WTC11 (cell line): Measurements from ENCODE around the gene PRM3. TPM values are rescaled to one million over a fixed set of nuclear protein-coding genes. Genes with fewer than 3 reads are reported as not detected.

ENCODE experiments used
- ATAC-seq: fragments of 200-7000 bp; cut with Tn5 transposase; 2 replicates; pipeline ENCODE4 v1.10.0; 2021; ENCODE audit warnings: mild to moderate bottlenecking, moderate library complexity
- CTCF ChIA-PET: fragments of 300-600 bp; sonication (Branson Sonifier 250); formaldehyde crosslinking; loops from one replicate; lab custom pipeline; 2021; ENCODE audit warnings: antibody characterized with exemption; lab: Charles Lee
- POLR2A ChIA-PET: fragments of 350-600 bp; sonication (Branson Sonifier 250); formaldehyde crosslinking; loops from one replicate; lab custom pipeline; 2021; ENCODE audit warnings: antibody characterized with exemption; lab: Charles Lee
- DNase-seq: peaks from one replicate; pipeline ENCODE4 v3.0.0; 2021; ENCODE audit warnings: low spot score
- H3K27ac Mint-ChIP-seq: 2 replicates; pipeline ENCODE4 v1.8.0; 2021; ENCODE audit warnings: mixed read lengths
- H3K27me3 Mint-ChIP-seq: 2 replicates; pipeline ENCODE4 v1.8.0; 2021; ENCODE audit warnings: low read depth, mild to moderate bottlenecking, moderate library complexity, mixed read lengths
- H3K36me3 Mint-ChIP-seq: 2 replicates; pipeline ENCODE4 v1.8.0; 2021; ENCODE audit warnings: mixed read lengths
- H3K4me1 Mint-ChIP-seq: 2 replicates; pipeline ENCODE4 v1.8.0; 2022; ENCODE audit warnings: mixed read lengths
- H3K4me3 Mint-ChIP-seq: 2 replicates; pipeline ENCODE4 v1.8.0; 2021; ENCODE audit warnings: mild to moderate bottlenecking, moderate library complexity, mixed read lengths
- H3K9me3 Mint-ChIP-seq: 2 replicates; pipeline ENCODE4 v1.8.0; 2021; ENCODE audit warnings: mixed read lengths
- ATF1 ChIP-seq: sonication (generic); formaldehyde crosslinking; IDR thresholded peaks from 2 replicates; pipeline ENCODE4 v1.8.1; 2023; ENCODE audit warnings: mild to moderate bottlenecking, moderate library complexity, missing genetic modification reagents
- CBFB ChIP-seq: sonication (generic); formaldehyde crosslinking; IDR thresholded peaks from 2 replicates; pipeline ENCODE4 v1.8.1; 2022; ENCODE audit warnings: mild to moderate bottlenecking, low read depth, missing genetic modification reagents
- CREB1 ChIP-seq: sonication (generic); formaldehyde crosslinking; IDR thresholded peaks from 2 replicates; pipeline ENCODE4 v1.8.0; 2023; ENCODE audit warnings: mild to moderate bottlenecking, missing genetic modification reagents
- ETV6 ChIP-seq: sonication (generic); formaldehyde crosslinking; IDR thresholded peaks from 2 replicates; pipeline ENCODE4 v1.8.1; 2022; ENCODE audit warnings: mild to moderate bottlenecking, missing genetic modification reagents
- GABPB1 ChIP-seq: sonication (generic); formaldehyde crosslinking; IDR thresholded peaks from 2 replicates; pipeline ENCODE4 v1.8.1; 2023; ENCODE audit warnings: mild to moderate bottlenecking, missing genetic modification reagents
- HMGA2 ChIP-seq: fragments of 250-450 bp; sonication (Bioruptor Pico); IDR thresholded peaks from 2 replicates; pipeline ENCODE4 v1.4.0; 2021; ENCODE audit warnings: mild to moderate bottlenecking, moderate library complexity
- IRF2 ChIP-seq: sonication (generic); formaldehyde crosslinking; IDR thresholded peaks from 2 replicates; pipeline ENCODE4 v1.8.0; 2022; ENCODE audit warnings: low read depth, missing genetic modification reagents, borderline replicate concordance
- KAT7 ChIP-seq: sonication (generic); formaldehyde crosslinking; IDR thresholded peaks from 2 replicates; pipeline ENCODE4 v1.8.1; 2023; ENCODE audit warnings: missing genetic modification reagents, mild to moderate bottlenecking, borderline replicate concordance
- OVOL2 ChIP-seq: fragments of 250-450 bp; sonication (Bioruptor Pico); IDR thresholded peaks from 2 replicates; pipeline ENCODE4 v1.9.0; 2021; ENCODE audit warnings: mild to moderate bottlenecking, borderline replicate concordance
- RORB ChIP-seq: fragments of 250-450 bp; sonication (Bioruptor Pico); IDR thresholded peaks from 2 replicates; pipeline ENCODE4 v1.9.0; 2021; ENCODE audit warnings: mild to moderate bottlenecking
- TEAD1 ChIP-seq: sonication (generic); formaldehyde crosslinking; IDR thresholded peaks from 2 replicates; pipeline ENCODE4 v1.8.0; 2022; ENCODE audit warnings: mild to moderate bottlenecking, missing genetic modification reagents
- ZNF219 ChIP-seq: sonication (generic); formaldehyde crosslinking; IDR thresholded peaks from 2 replicates; pipeline ENCODE4 v1.8.0; 2023; ENCODE audit warnings: missing genetic modification reagents, mild to moderate bottlenecking, borderline replicate concordance
- ZNF396 ChIP-seq: fragments of 250-450 bp; sonication (Bioruptor Pico); IDR thresholded peaks from 2 replicates; pipeline ENCODE4 v1.8.0; 2021; ENCODE audit warnings: mild to moderate bottlenecking, moderate library complexity, borderline replicate concordance
- ZNF671 ChIP-seq: fragments of 250-450 bp; sonication (Bioruptor Pico); IDR thresholded peaks from 2 replicates; pipeline ENCODE4 v1.8.0; 2021; ENCODE audit warnings: mild to moderate bottlenecking
- total RNA-seq: library from RNA; stranded (reverse); gene quantifications from 3 replicates; pipeline ENCODE4 v1.2.3, GENCODE V29; 2021
- TF ChIP-seq, protein P1 (sequence below): sonication (generic); formaldehyde crosslinking; IDR thresholded peaks from 2 replicates; pipeline ENCODE4 v1.8.1; 2023; ENCODE audit warnings: mild to moderate bottlenecking, missing genetic modification reagents, borderline replicate concordance
- TF ChIP-seq, protein P2 (sequence below): sonication (generic); formaldehyde crosslinking; IDR thresholded peaks from 2 replicates; pipeline ENCODE4 v1.8.1; 2023; ENCODE audit warnings: mild to moderate bottlenecking, missing genetic modification reagents
- TF ChIP-seq, protein P3 (sequence below): sonication (generic); formaldehyde crosslinking; conservative IDR thresholded peaks from 2 replicates; pipeline ENCODE4 v1.8.1; 2022; ENCODE audit warnings: mild to moderate bottlenecking, missing genetic modification reagents
- TF ChIP-seq, protein P4 (sequence below): sonication (generic); formaldehyde crosslinking; IDR thresholded peaks from 2 replicates; pipeline ENCODE4 v1.8.1; 2023; ENCODE audit warnings: mild to moderate bottlenecking, missing genetic modification reagents, moderate library complexity
- TF ChIP-seq, protein P5 (sequence below): sonication (generic); formaldehyde crosslinking; IDR thresholded peaks from 2 replicates; pipeline ENCODE4 v1.8.1; 2023; ENCODE audit warnings: mild to moderate bottlenecking, missing genetic modification reagents
- TF ChIP-seq, protein P6 (sequence below): sonication (generic); formaldehyde crosslinking; IDR thresholded peaks from 2 replicates; pipeline ENCODE4 v1.8.1; 2023; ENCODE audit warnings: mild to moderate bottlenecking, missing genetic modification reagents, moderate library complexity

PRM3 gene
- total RNA-seq, 1 experiment from 2014 or later: not detected

DNA sequence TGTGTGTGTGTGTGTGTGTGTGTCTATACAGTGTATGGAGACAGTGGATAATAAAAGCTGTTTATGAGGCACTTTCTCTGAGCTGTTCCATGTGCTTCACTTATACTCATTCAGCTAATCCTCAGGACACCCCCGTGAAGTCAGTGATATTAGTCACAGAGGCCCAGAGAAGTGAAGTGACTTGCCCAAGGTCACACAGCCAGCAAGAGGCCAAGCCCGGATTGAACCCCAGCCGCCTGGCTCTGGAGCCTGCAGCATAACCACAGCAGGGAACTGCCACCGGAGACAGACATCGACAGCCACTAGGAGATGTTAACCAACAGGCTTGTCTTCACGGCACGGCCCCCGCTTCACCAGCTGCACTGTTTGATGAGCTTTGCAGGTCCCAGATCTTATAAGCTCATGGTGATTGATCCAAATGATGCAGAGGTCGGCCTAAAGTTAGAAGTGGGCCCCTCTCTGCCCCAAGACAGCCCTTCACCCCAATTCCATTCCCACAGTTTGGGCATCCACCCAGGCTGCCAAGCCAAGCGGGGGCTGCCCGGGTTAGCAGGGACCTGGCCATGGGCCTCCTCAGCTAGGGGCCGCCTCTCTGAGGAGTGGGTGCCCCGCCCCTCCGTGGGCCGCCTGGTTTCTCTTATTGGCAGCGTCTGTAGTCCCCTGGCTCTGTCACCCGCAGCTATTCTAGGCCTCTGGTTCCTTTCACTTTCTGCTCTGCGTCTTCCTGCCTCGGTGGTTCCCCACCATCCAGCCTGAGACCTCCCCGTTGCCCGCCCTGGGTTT lies 48.3 kb downstream of the PRM3 start:
- Mint-ChIP-seq H3K9me3 (no peaks in the 10 kb centered on the region), H3K4me3 (no peak overlapping the region), H3K27me3 (no peaks in the 10 kb centered on the region; the same call in 1 of the 2 replicates), H3K4me1 (peaks cover 9% of the 10 kb centered on the region), H3K36me3 (no peaks in the 10 kb centered on the region), H3K27ac (no peak overlapping the region)
- TF ChIP-seq, protein P1, sequence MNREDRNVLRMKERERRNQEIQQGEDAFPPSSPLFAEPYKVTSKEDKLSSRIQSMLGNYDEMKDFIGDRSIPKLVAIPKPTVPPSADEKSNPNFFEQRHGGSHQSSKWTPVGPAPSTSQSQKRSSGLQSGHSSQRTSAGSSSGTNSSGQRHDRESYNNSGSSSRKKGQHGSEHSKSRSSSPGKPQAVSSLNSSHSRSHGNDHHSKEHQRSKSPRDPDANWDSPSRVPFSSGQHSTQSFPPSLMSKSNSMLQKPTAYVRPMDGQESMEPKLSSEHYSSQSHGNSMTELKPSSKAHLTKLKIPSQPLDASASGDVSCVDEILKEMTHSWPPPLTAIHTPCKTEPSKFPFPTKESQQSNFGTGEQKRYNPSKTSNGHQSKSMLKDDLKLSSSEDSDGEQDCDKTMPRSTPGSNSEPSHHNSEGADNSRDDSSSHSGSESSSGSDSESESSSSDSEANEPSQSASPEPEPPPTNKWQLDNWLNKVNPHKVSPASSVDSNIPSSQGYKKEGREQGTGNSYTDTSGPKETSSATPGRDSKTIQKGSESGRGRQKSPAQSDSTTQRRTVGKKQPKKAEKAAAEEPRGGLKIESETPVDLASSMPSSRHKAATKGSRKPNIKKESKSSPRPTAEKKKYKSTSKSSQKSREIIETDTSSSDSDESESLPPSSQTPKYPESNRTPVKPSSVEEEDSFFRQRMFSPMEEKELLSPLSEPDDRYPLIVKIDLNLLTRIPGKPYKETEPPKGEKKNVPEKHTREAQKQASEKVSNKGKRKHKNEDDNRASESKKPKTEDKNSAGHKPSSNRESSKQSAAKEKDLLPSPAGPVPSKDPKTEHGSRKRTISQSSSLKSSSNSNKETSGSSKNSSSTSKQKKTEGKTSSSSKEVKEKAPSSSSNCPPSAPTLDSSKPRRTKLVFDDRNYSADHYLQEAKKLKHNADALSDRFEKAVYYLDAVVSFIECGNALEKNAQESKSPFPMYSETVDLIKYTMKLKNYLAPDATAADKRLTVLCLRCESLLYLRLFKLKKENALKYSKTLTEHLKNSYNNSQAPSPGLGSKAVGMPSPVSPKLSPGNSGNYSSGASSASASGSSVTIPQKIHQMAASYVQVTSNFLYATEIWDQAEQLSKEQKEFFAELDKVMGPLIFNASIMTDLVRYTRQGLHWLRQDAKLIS (CRISPR knock-in tag): no peak
- TF ChIP-seq CBFB (CRISPR knock-in tag) (no peak), HMGA2 (CRISPR knock-in tag) (no peak), ZNF671 (no peak), ZNF396 (CRISPR knock-in tag) (no peak), RORB (CRISPR knock-in tag) (no peak), ETV6 (CRISPR knock-in tag) (no peak), IRF2 (CRISPR knock-in tag) (no peak), ATF1 (CRISPR knock-in tag) (no peak), OVOL2 (CRISPR knock-in tag) (no peak), TEAD1 (CRISPR knock-in tag) (no peak), GABPB1 (CRISPR knock-in tag) (no peak), KAT7 (no peak), CREB1 (CRISPR knock-in tag) (no peak), ZNF219 (CRISPR knock-in tag) (no peak)
- TF ChIP-seq, protein P2, sequence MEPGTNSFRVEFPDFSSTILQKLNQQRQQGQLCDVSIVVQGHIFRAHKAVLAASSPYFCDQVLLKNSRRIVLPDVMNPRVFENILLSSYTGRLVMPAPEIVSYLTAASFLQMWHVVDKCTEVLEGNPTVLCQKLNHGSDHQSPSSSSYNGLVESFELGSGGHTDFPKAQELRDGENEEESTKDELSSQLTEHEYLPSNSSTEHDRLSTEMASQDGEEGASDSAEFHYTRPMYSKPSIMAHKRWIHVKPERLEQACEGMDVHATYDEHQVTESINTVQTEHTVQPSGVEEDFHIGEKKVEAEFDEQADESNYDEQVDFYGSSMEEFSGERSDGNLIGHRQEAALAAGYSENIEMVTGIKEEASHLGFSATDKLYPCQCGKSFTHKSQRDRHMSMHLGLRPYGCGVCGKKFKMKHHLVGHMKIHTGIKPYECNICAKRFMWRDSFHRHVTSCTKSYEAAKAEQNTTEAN (CRISPR knock-in tag): no peak
- TF ChIP-seq, protein P3, sequence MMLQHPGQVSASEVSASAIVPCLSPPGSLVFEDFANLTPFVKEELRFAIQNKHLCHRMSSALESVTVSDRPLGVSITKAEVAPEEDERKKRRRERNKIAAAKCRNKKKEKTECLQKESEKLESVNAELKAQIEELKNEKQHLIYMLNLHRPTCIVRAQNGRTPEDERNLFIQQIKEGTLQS (CRISPR knock-in tag): no peak
- TF ChIP-seq, protein P4, sequence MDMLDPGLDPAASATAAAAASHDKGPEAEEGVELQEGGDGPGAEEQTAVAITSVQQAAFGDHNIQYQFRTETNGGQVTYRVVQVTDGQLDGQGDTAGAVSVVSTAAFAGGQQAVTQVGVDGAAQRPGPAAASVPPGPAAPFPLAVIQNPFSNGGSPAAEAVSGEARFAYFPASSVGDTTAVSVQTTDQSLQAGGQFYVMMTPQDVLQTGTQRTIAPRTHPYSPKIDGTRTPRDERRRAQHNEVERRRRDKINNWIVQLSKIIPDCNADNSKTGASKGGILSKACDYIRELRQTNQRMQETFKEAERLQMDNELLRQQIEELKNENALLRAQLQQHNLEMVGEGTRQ (CRISPR knock-in tag): no peak
- TF ChIP-seq, protein P5, sequence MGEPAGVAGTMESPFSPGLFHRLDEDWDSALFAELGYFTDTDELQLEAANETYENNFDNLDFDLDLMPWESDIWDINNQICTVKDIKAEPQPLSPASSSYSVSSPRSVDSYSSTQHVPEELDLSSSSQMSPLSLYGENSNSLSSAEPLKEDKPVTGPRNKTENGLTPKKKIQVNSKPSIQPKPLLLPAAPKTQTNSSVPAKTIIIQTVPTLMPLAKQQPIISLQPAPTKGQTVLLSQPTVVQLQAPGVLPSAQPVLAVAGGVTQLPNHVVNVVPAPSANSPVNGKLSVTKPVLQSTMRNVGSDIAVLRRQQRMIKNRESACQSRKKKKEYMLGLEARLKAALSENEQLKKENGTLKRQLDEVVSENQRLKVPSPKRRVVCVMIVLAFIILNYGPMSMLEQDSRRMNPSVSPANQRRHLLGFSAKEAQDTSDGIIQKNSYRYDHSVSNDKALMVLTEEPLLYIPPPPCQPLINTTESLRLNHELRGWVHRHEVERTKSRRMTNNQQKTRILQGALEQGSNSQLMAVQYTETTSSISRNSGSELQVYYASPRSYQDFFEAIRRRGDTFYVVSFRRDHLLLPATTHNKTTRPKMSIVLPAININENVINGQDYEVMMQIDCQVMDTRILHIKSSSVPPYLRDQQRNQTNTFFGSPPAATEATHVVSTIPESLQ (CRISPR knock-in tag): no peak
- TF ChIP-seq, protein P6, sequence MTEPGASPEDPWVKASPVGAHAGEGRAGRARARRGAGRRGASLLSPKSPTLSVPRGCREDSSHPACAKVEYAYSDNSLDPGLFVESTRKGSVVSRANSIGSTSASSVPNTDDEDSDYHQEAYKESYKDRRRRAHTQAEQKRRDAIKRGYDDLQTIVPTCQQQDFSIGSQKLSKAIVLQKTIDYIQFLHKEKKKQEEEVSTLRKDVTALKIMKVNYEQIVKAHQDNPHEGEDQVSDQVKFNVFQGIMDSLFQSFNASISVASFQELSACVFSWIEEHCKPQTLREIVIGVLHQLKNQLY: no peak
- CTCF ChIA-PET: interaction anchor here (1.8 kb wide), 1 partner anchor 147 kb away, joined by 8 read pairs; no protein-coding TSS in a partner anchor
- no peak for DNase-seq
- ATAC-seq: no peak
- POLR2A ChIA-PET: interaction anchor here (1.1 kb wide), 1 partner anchor 31 kb away, joined by 3 read pairs; the partner anchor contains the start of gene SOCS1
